ENCODE results near the gene FKBP8.

Gene FKBP8

DNA sequence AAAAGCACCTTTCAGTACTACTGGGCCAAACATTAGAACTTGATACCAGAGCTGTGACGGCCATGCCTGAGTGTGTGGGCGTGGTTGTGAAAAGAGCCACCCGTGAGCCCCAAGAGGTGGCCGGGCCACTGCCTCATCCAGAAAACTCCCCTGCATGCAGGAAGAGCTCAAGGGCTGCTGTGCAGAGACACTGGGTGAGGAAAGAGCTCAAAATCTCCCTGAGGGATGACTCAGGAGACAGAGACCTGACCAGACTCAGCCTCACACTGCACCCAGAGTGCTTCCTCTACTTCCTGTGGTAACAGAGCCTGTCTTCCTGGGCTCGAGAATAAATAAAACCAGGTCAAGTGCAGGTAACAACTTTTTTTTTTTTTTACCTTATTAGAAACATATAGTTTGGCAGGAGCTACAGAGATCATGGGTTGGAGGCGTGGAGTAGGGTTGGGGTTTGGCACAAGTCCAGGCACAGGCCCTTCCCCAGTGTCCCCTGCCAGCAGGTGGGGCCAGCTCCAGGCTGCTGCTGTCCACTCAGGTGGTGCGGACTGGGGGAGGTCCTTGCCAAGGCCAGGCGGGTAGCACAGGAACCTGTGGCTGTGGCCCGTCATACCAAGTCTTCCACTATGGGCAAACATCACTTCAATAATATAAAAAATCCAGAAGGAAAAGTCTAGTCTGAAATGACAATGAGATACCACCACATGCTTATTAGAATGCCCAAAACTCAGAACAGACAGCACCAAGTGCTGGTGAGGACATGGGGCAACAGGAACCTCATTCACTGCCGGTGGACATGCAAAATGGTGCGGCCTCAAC is 47.0 kb downstream of the FKBP8 start:
- peaks cover 2 to 10% of the 10 kb centered on the region in 2 donors for H3K36me3 Mint-ChIP-seq
- H3K4me3 Mint-ChIP-seq, result peak overlapping the region in 1 of 2 donors; percentile 8
- peak overlapping the region; percentile 69 for H3K27ac Mint-ChIP-seq
- no peaks in the 10 kb centered on the region for H3K9me3 Mint-ChIP-seq
- peaks cover 51 to 65% of the 10 kb centered on the region in 2 donors for H3K4me1 Mint-ChIP-seq
- DNase-seq, result no peak
- H3K27me3 Mint-ChIP-seq, result no peaks in the 10 kb centered on the region
- ATAC-seq (replicated peaks), result peak; percentile 76 to 84

DNA sequence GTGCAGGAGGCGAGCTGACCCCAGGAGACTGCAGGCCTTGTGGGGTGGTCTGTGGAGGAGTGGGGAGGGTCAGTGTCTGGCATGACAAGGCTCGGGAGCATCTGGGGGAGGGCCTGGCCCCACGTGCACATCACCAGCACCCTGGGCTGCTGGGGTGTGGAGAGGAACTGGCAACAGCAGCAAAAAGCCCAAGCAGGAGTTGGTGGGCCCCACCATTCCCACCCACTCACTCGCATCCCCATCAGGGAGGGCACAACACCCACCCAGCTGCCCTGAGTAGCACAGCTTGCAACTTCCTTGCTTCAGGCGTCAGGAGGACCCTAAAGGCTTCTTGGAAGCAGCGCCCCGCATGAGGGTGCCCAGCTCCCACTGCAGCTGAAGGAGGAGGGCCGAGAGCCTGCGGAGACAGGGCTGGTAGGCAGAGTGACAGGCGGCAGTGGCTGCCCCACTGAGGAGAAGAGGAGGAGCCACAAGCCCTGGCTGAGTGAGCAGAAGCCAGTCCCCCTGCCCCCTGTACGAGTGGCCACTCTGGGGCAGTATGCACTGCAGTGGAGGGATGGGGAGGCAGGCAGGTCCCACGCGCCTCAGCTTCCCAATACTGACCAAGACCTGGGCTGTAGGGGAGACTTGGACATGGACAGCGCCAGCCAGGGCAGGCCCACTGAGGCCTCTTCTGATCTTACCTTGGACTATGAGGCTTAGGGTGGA is 48.0 kb downstream of the FKBP8 start:
- Mint-ChIP-seq H3K27ac (peak overlapping the region; percentile 69), H3K4me3 (no peak overlapping the region), H3K36me3 (peaks cover 6 to 8% of the 10 kb centered on the region in 2 donors), H3K27me3 (no peaks in the 10 kb centered on the region), H3K4me1 (peaks cover 47 to 61% of the 10 kb centered on the region in 2 donors), H3K9me3 (no peaks in the 10 kb centered on the region)
- ATAC-seq (replicated peaks) (no peak), DNase-seq (no peak)

DNA sequence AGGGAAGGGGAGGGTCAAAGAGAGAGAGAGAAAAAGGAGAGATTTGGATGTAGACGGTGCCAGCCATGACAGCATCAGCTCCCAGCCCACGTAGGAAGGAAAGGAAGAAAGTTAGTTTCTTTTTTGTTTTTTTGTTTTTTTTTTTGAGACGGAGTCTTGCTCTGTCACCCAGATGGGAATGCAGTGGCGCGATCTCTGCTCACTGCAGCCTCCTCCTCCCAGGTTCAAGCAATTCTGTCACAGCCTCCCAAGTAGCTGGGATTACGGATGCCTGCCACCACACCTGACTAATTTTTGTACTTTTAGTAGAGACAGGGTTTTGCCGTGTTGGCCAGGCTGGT is 49.1 kb downstream of the FKBP8 start:
- DNase-seq (no peak), ATAC-seq (replicated peaks) (no peak)
- Mint-ChIP-seq H3K4me3 (no peak overlapping the region), H3K4me1 (peaks cover 45 to 61% of the 10 kb centered on the region in 2 donors), H3K27me3 (no peaks in the 10 kb centered on the region), H3K9me3 (no peaks in the 10 kb centered on the region), H3K27ac (peak overlapping the region; percentile 14), H3K36me3 (peaks cover 6 to 14% of the 10 kb centered on the region in 2 donors)

DNA sequence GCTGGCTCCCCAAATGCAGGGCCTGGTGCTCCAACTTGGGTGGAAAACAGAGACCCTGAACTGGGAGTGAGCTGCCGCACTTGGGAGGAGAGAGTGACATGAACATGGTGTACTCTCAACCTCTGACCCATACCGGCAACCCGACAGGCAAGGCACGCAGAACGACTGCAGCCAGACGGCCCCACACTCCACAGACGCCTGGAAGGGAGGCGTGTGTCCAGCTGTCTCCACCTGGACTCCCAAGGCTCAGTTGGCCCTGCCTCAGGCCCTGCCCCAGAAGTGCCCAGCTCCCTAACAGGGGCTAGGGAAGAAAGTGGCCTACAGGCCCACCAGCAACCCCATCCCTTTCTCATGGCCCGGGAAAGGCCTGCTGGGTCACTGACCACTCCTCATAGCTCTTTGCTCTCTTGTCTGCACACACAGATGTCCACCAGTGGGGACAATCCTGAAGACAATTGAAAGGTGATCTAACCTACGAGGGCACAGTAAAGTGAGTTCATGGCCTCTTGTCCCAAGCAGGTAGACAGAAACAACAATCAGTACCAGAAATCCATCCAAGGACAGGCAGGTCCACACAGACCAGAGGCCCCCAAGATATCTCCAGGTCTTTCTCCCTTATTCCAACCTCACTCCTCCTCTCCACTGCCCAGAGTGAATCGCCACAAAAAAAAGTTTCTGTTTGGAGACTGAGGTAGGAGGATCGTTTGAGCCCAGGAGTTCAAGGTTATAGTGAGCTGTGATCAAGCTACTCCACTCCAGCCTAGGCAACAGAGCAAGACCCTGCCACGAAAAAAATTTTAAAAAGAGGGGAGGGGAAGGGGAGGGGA is 49.7 kb downstream of the FKBP8 start:
- Mint-ChIP-seq H3K27ac (no peak overlapping the region), H3K4me3 (no peak overlapping the region), H3K36me3 (peaks cover 6 to 14% of the 10 kb centered on the region in 2 donors), H3K4me1 (peaks cover 42 to 61% of the 10 kb centered on the region in 2 donors), H3K9me3 (no peaks in the 10 kb centered on the region), H3K27me3 (no peaks in the 10 kb centered on the region)
- ATAC-seq (replicated peaks) (no peak), DNase-seq (no peak)

DNA sequence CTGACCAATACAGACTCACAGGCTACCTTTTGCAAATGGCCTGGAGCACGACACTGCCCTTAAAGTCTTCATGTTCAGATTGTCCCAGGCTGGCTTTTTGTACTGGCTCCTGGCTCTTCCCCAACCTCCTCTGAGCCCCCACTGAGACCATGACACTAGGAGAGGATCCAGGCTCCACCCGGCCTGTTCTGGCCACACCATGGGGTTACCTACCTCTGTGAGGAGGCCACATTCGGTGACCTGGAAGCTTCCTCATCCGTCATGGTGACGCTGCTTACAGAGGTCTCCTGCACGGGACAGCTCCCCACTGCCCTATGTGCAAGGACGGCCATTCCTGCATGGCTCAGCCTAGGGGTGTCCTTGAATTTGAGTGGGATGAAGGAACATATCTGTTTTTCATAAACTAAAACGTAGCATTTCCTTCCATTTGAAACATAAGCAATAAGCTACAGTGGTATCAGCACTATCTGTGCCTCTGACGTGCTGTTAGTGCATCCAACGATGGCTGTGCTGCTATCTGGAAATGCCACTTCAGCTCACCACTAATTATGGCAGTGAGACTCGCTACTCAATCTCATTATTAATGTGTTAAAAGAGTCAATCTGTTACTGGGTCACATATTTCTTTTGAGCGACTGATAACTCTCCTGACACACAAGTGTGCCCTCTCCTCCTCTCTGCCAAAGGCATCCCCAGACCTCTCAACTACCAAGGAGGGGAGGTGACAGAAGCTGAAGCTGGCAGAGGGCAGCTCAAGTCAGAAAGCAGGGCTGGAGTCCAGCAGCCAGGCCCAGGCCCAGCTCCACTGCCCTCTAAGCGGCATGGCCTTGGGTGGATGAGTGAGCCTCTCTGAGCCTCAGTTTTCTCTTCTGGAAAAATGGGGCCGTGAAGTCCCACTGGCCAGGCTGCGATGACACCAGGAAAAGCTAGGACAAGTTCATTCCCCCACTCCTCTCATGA is 51.1 kb downstream of the FKBP8 start:
- H3K27ac Mint-ChIP-seq, result no peak overlapping the region
- no peaks in the 10 kb centered on the region for H3K27me3 Mint-ChIP-seq
- DNase-seq (no peak), ATAC-seq (replicated peaks) (no peak)
- peaks cover 8 to 14% of the 10 kb centered on the region in 2 donors for H3K36me3 Mint-ChIP-seq
- peaks cover 49 to 72% of the 10 kb centered on the region in 2 donors for H3K4me1 Mint-ChIP-seq
- H3K9me3 Mint-ChIP-seq, result no peaks in the 10 kb centered on the region
- H3K4me3 Mint-ChIP-seq, result no peak overlapping the region

DNA sequence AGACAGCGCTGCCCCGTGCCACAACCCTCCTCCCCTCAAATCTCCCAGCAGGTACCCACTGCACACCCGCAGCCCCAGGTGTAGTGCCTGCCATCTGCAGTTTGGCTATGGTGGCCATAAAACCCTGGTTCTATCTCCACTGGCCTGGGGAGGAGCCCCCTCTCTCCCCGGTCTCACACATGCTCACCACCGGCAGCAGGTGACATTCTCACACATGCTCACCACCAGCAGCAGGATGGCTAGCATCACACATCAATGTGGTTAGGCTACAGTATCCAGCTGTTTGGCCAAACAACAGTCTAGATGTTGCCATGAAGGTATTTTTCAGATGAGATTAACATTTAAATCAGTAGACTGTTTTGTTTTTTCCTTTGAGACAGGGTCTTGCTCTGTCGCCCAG is 52.6 kb downstream of the FKBP8 start:
- peaks cover 42 to 71% of the 10 kb centered on the region in 2 donors for H3K4me1 Mint-ChIP-seq
- H3K27ac Mint-ChIP-seq, result no peak overlapping the region
- ATAC-seq (replicated peaks), result no peak
- no peaks in the 10 kb centered on the region for H3K9me3 Mint-ChIP-seq
- H3K27me3 Mint-ChIP-seq, result no peaks in the 10 kb centered on the region
- no peak for DNase-seq
- peak overlapping the region in 1 of 2 donors; percentile 6 for H3K4me3 Mint-ChIP-seq
- H3K36me3 Mint-ChIP-seq, result peaks cover 13 to 18% of the 10 kb centered on the region in 2 donors

DNA sequence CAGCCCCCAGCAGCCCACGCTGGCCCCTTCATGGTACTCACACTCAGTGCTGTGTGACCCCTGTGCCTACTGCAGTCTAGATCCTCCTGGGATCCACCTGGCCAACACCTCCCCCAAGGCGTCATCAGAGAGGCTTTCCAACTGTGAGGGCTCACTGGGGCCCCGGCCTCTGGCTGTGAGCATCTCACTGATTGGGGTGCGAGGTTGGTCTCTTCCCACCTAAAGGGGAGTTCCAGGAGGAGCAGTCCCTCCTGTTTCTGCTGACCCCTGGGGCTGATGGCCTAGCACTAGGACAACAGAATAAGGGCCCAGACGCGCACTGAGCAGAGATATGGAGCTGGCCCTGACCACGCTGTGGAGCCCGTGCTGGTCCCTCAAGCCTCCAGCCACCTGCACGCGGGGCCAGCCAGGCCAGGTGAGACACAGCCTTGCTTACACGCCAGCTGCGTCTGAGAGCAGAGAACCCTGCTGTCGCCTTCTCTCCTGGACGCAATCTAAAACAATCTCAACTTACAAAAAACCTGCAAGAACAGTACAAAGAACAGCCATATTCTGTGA is 53.7 kb downstream of the FKBP8 start:
- H3K27ac Mint-ChIP-seq, result no peak overlapping the region
- H3K4me3 Mint-ChIP-seq, result no peak overlapping the region
- peaks cover 13 to 18% of the 10 kb centered on the region in 2 donors for H3K36me3 Mint-ChIP-seq
- peaks cover 42 to 71% of the 10 kb centered on the region in 2 donors for H3K4me1 Mint-ChIP-seq
- no peak for DNase-seq
- ATAC-seq (replicated peaks), result no peak
- no peaks in the 10 kb centered on the region for H3K9me3 Mint-ChIP-seq
- no peaks in the 10 kb centered on the region for H3K27me3 Mint-ChIP-seq

DNA sequence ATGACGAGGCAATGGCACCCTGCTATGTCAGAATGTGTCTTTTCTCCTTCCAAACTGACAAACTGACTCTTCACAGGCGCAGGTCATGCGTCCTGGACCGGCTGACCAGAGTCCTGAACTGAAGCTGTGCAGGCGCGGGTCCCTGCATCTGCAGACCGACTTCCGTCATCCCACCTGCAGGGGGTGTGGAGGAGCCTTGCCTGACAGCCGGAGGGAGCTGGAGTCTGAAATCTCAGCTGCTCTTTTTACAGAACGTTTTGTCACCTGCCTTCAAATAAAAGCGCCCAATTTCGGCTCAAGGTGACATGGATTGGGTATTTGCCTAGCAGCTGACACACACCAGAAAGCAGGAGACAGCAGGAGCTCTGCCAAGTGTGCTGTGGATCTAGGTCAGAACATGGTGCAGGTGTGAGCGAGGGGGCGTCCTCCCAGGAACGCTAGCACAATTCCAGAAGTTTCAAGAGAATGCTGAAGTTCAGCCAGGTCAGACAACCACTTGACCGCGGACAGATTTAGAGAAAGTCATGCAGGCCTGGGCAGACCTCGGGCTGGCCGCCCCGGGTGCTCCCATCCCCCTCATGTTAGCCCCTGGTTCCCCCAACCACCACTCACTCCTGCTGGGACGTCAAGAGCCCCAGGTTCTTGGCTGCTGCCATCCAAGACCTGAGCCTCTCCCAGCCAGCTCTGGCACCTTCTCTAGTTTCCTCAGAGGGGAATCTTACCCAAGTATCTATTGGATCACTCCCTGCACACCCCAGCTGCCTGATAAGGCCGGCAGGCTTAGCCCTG is 54.3 kb downstream of the FKBP8 start:
- no peak overlapping the region for H3K4me3 Mint-ChIP-seq
- H3K27me3 Mint-ChIP-seq, result no peaks in the 10 kb centered on the region
- H3K9me3 Mint-ChIP-seq, result no peaks in the 10 kb centered on the region
- H3K36me3 Mint-ChIP-seq, result peaks cover 13 to 18% of the 10 kb centered on the region in 2 donors
- no peak overlapping the region for H3K27ac Mint-ChIP-seq
- ATAC-seq (replicated peaks), result no peak
- peaks cover 44 to 71% of the 10 kb centered on the region in 2 donors for H3K4me1 Mint-ChIP-seq
- no peak for DNase-seq

DNA sequence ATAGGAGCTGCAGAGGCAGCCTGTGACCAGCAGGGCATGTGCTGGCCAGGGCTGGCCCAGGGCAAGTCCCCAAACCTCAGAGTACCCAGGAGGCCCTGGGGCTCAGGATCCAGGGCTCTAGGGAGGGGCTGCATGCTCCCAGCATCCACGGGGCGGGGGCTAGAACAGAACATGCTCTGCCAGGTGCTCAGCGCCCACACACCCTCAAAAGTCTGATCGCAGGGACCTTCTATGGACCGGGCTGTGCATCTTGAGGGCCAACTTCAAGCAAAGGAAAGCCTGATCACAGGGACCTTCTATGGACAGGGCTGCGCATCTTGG is 55.0 kb downstream of the FKBP8 start:
- Mint-ChIP-seq H3K9me3 (no peaks in the 10 kb centered on the region), H3K27ac (no peak overlapping the region), H3K4me3 (no peak overlapping the region), H3K4me1 (peaks cover 46 to 70% of the 10 kb centered on the region in 2 donors), H3K36me3 (peaks cover 13 to 22% of the 10 kb centered on the region in 2 donors), H3K27me3 (no peaks in the 10 kb centered on the region)
- peak in 1 of 2 donors; percentile 64 for ATAC-seq (replicated peaks)
- no peak for DNase-seq

DNA sequence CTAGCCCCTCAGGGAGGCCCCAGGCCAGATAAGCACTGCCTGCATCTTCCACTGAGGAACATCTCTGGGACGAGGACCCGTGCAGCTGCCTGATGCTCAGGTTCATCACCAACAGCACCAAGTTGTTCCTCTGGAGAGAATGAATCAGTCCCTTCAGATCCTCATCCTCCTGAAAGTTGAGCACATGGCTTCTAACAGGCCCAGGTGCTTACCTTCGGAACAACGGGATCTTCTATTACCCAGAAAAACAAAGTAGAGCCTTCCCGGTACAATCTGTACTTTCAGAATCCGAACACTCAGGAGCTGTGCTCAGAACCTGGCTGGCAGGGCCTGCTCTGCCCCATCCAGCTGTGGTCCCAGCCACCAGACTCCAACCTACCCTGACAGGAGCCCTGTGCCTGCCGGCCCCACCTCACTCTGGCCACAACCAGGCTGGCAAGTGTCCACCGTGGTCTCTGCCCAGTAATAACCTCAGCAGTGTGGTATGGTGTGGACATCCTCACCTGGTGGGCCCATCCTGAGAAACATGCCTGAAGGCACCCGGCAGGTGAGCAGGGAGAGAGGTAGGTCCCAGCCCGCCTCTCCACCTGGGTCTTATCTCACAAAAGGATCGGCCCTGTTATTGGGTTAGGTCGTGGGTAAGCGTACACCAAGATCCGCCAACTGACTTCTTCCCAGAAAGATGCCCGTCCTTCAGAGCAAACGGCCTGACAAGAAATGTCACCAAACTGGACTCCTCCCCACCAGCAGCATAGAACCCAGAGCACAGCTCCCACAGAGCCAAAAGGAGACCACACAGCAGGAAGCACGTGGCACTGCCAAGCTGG is 55.6 kb downstream of the FKBP8 start:
- Mint-ChIP-seq H3K27me3 (no peaks in the 10 kb centered on the region), H3K4me1 (peaks cover 50 to 76% of the 10 kb centered on the region in 2 donors), H3K4me3 (no peak overlapping the region), H3K36me3 (peaks cover 16 to 22% of the 10 kb centered on the region in 2 donors), H3K27ac (peak overlapping the region; percentile 47), H3K9me3 (no peaks in the 10 kb centered on the region)
- ATAC-seq (replicated peaks) (no peak), DNase-seq (no peak)

DNA sequence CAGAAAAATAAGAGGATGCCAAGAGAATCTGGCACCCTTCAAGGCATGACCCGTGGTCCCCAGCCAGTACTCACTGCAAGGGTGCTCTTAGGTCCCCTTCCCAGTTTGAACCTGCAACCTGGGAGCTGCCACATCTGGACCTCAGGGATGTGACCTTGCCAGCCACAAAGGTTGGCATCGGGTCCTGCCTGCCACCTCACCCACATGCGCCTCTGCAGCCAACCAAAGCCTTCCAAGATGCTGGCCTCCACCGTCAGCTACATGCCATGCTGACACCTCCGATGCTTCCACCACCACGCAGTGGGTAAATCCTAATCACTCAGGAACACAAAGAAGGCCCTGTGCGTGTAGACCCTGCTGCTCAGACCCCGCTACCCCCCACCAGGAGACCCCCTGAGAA is 56.6 kb downstream of the FKBP8 start:
- Mint-ChIP-seq H3K9me3 (no peaks in the 10 kb centered on the region), H3K27me3 (no peaks in the 10 kb centered on the region), H3K4me1 (peaks cover 53 to 86% of the 10 kb centered on the region in 2 donors), H3K36me3 (peaks cover 14 to 18% of the 10 kb centered on the region in 2 donors), H3K27ac (no peak overlapping the region), H3K4me3 (no peak overlapping the region)
- DNase-seq, result no peak
- ATAC-seq (replicated peaks), result no peak

DNA sequence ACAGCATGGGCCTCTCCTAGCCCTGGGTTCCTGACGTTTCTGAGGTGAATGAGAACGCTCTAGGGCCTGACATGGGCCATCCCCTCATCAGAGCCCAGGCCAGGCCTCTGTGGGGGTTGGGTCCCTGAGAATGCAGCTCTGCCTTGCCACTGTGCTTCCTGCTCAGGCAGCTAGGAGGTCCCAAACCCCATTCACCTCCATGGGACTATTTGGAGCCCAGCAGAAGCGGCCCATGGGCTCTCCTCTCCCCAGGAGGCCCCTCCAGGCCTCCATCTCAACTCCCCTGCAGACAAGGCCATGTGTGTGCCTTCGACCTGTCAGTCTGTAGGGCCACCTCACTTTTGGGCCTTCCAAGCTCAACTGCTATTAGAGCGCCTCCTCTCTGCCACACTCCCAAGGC is 58.4 kb downstream of the FKBP8 start:
- no peak overlapping the region for H3K4me3 Mint-ChIP-seq
- no peaks in the 10 kb centered on the region for H3K9me3 Mint-ChIP-seq
- no peak for ATAC-seq (replicated peaks)
- H3K27me3 Mint-ChIP-seq, result no peaks in the 10 kb centered on the region
- no peak overlapping the region for H3K27ac Mint-ChIP-seq
- DNase-seq, result no peak
- peaks cover 13 to 21% of the 10 kb centered on the region in 2 donors for H3K36me3 Mint-ChIP-seq
- H3K4me1 Mint-ChIP-seq, result peaks cover 59 to 96% of the 10 kb centered on the region in 2 donors

All from stimulated activated naive B cell treated with anti-CD40 and anti-IgM and Interleukin-4, amounts not matched to agents 10 μg/mL and 1 μg/mL and 100 μg/mL, for 72 hours (primary cell).